ENCODE data around the gene WNT11. TPM values are rescaled to one million over a fixed set of nuclear protein-coding genes. Genes with fewer than 3 reads are reported as not detected.

WNT11 gene
- total RNA-seq, 1 donor from 2014 or later, result 6.9 TPM

- Histone ChIP-seq H3K27me3 (no peaks in the 10 kb centered on the region), H3K4me3 (no peak overlapping the region)
- intact Hi-C loops (cut with DNase I), result no loop called here
These were observed 24.1 kb upstream of the WNT11 start for GRCh38 chr11:76230392-76230791.

DNA sequence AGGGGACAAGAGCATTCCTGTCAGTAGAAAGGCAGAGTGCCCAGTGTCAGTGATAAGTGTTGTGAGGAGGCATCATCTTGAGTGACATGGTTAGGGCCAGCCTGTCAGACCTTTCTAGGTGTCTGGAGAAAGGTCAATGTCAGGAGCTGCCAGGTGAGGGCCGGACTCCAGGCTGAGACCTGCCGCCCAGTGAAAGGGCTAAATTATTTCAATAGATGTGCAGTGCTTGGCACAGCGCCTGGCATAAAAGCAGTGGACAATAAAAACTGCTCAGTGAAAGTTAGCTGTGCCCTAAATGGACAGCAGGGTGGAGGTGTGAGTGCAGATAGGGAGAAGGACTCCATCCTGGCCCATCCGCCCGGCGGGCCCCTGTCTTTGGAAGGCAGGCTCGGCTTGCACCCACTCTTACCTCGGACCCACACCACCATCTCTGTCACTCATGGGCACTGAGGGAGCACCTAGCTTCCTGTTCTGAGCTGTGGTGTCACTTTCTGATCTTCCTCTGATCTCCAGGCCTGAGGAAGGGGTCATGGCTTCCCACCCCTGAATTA lies 23.5 kb upstream of the WNT11 start:
- intact Hi-C loops (cut with DNase I), result no loop called here
- DNase-seq (ENCODE audit: extremely low spot score in 2 of 2), result no peak
- Histone ChIP-seq H3K4me1 (peaks cover 9% of the 10 kb centered on the region), H3K27ac (no peak overlapping the region), H3K9me3 (no peaks in the 10 kb centered on the region), H3K4me3 (no peak overlapping the region), H3K36me3 (no peaks in the 10 kb centered on the region), H3K27me3 (no peaks in the 10 kb centered on the region)
- TF ChIP-seq CTCF (IDR thresholded peaks at IDR 0.05) (no peak), POLR2AphosphoS5 (IDR thresholded peaks at IDR 0.05; ENCODE audit: insufficient read depth in 1 of 2, low read depth in 1 of 2) (no peak), POLR2A (IDR thresholded peaks at IDR 0.05) (no peak)

More at GRCh38 chr11:76230392-76230791, 24.1 kb upstream of the WNT11 start:
- H3K36me3 ChIP-seq, result no peaks in the 10 kb centered on the region
- no peak for TF ChIP-seq POLR2A (IDR thresholded peaks at IDR 0.05)
- no peak for TF ChIP-seq POLR2AphosphoS5 (IDR thresholded peaks at IDR 0.05; ENCODE audit: insufficient read depth in 1 of 2, low read depth in 1 of 2)
- no peak for TF ChIP-seq CTCF (IDR thresholded peaks at IDR 0.05)
- H3K9me3 ChIP-seq, result no peaks in the 10 kb centered on the region
- H3K4me1 ChIP-seq, result peaks cover 9% of the 10 kb centered on the region
- DNase-seq (ENCODE audit: extremely low spot score in 2 of 2), result no peak
- no peak overlapping the region for H3K27ac ChIP-seq

DNA sequence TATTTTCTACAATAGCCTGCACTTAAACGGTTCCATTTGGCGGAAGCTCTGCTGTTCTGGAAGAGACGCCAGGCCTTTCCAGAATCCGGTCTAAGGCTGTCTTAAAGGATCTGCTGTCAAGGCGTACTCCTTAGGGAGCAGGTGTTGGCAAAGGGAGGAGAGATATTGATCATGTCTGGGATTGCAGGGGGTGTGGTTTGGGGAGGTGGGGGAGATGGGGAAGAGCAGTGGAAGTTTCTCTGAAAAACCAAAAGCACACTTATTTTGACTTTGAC lies 22.5 kb upstream of the WNT11 start:
- H3K27ac ChIP-seq, result no peak overlapping the region
- no peaks in the 10 kb centered on the region for H3K4me1 ChIP-seq
- no peaks in the 10 kb centered on the region for H3K9me3 ChIP-seq
- no peak overlapping the region for H3K4me3 ChIP-seq
- no peak for TF ChIP-seq CTCF (IDR thresholded peaks at IDR 0.05)
- no peak for TF ChIP-seq POLR2AphosphoS5 (IDR thresholded peaks at IDR 0.05; ENCODE audit: insufficient read depth in 1 of 2, low read depth in 1 of 2)
- TF ChIP-seq POLR2A (IDR thresholded peaks at IDR 0.05), result no peak
- no peak for DNase-seq (ENCODE audit: extremely low spot score in 2 of 2)
- intact Hi-C loops (cut with DNase I), result no loop called here
- no peaks in the 10 kb centered on the region for H3K27me3 ChIP-seq
- H3K36me3 ChIP-seq, result no peaks in the 10 kb centered on the region

- TF ChIP-seq CTCF (IDR thresholded peaks at IDR 0.05) (no peak), POLR2AphosphoS5 (IDR thresholded peaks at IDR 0.05; ENCODE audit: insufficient read depth in 1 of 2, low read depth in 1 of 2) (no peak), POLR2A (IDR thresholded peaks at IDR 0.05) (no peak)
- Histone ChIP-seq H3K4me1 (no peaks in the 10 kb centered on the region), H3K4me3 (no peak overlapping the region), H3K36me3 (no peaks in the 10 kb centered on the region), H3K9me3 (no peaks in the 10 kb centered on the region), H3K27ac (no peak overlapping the region), H3K27me3 (no peaks in the 10 kb centered on the region)
- intact Hi-C loops (cut with DNase I), result no loop called here
- DNase-seq (ENCODE audit: extremely low spot score in 2 of 2), result no peak
These were observed 22.0 kb upstream of the WNT11 start for GRCh38 chr11:76228071-76228874.

GRCh38 chr11:76226626-76227025 lies 20.3 kb upstream of the WNT11 start:
- intact Hi-C loops (cut with DNase I), result no loop called here
- Histone ChIP-seq H3K4me1 (no peaks in the 10 kb centered on the region), H3K36me3 (no peaks in the 10 kb centered on the region), H3K27me3 (no peaks in the 10 kb centered on the region), H3K4me3 (no peak overlapping the region), H3K27ac (no peak overlapping the region), H3K9me3 (no peaks in the 10 kb centered on the region)
- DNase-seq (ENCODE audit: extremely low spot score in 2 of 2), result no peak
- TF ChIP-seq POLR2AphosphoS5 (IDR thresholded peaks at IDR 0.05; ENCODE audit: insufficient read depth in 1 of 2, low read depth in 1 of 2) (no peak), POLR2A (IDR thresholded peaks at IDR 0.05) (no peak), CTCF (IDR thresholded peaks at IDR 0.05) (no peak)
